ENCODE results near the gene RAB4B.
"Not testable (repeated sequence)": the region's sequence is repeated elsewhere in the genome, so short reads cannot be mapped to it uniquely, and the experiment has no call there.

The RAB4B gene

DNA sequence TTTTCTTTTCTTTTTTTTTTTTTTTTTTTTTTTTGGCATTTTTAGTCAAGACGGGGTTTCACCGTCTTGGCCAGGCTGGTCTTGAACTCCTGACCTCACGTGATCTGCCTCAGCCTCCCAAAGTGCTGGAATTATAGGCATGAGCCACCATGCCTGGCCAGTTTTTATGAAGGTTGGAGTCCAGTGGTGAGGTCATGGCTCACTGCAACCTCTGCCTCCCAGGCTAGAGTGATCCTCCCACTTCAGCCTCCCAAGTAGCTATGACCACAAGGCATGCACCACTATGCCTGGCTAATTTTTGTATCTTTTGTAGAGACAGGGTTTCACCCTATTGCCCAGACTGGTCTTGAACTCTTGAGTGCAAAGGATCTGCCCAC lies 22.8 kb upstream of the RAB4B start:
- Histone ChIP-seq H3K4me1 (ENCODE audit: control insufficient read depth, insufficient read depth, low read length) (peaks cover 7% of the 10 kb centered on the region), H3K27me3 (ENCODE audit: control insufficient read depth, insufficient read depth, low read length) (no peaks in the 10 kb centered on the region), H3K4me3 (ENCODE audit: low read length) (no peak overlapping the region), H3K9ac (ENCODE audit: low read length) (no peak overlapping the region), H3K36me3 (ENCODE audit: control insufficient read depth, insufficient read depth, low read length) (peaks cover 17% of the 10 kb centered on the region), H3K27ac (ENCODE audit: low read depth, low read length) (no peak overlapping the region)

DNA sequence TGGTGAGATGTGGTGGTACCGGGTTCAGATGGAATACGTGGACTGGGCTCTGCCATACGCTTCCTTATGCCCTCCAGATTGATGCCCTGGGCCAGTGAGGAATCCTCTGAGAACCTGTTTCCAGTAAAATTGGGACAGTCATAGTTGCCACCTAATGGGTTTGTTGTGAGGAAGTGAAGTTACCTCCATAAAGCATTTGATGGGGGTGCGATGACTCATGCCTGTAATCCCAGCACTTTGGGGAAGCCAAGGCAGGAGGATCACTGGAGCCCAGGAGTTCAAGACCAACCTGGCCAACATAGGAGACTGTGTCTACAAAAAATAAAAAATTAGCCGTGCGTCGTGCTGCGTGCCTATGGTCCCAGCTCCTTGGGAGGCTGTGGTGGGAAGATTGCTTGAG lies 22.3 kb upstream of the RAB4B start:
- Histone ChIP-seq H3K4me1 (ENCODE audit: control insufficient read depth, insufficient read depth, low read length) (peaks cover 7% of the 10 kb centered on the region), H3K27ac (ENCODE audit: low read depth, low read length) (no peak overlapping the region)

DNA sequence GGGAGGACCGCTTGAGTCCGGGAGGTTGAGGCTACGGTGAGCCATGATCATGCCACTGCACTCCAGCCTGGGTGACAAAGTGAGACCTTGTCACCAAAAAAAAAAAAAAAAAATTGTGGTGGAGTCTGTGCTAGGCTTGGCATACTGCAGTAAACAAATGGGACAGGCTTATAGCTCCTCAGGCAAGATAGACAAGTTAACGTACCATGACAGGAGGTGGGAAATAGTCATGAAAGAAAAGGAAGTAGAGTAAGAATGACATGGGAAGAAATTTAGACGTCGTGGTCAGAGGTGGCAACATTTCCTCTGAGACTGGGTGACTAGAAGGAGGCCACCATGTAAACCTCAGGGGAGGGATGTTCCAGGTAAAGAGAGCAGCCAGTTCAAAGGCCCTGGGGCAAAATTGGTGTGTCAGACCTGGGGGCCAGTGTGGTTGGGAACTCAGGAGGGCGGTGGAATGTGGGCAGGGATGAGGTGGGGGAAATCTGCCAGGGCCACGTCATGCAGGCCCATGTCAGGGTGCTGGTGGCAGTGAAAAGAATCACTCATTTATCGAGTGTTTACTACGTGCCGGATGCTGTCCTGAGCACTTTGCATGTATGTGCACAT lies 21.4 kb upstream of the RAB4B start:
- Histone ChIP-seq H3K36me3 (ENCODE audit: control insufficient read depth, insufficient read depth, low read length) (peaks cover 23% of the 10 kb centered on the region), H3K4me1 (ENCODE audit: control insufficient read depth, insufficient read depth, low read length) (peaks cover 7% of the 10 kb centered on the region), H3K27ac (ENCODE audit: low read depth, low read length) (no peak overlapping the region), H3K27me3 (ENCODE audit: control insufficient read depth, insufficient read depth, low read length) (no peaks in the 10 kb centered on the region), H3K9ac (ENCODE audit: low read length) (no peak overlapping the region), H3K4me3 (ENCODE audit: low read length) (no peak overlapping the region)

More for the DNA sequence above, 22.3 kb upstream of the RAB4B start:
- H3K27me3 ChIP-seq (ENCODE audit: control insufficient read depth, insufficient read depth, low read length): no peaks in the 10 kb centered on the region
- H3K36me3 ChIP-seq (ENCODE audit: control insufficient read depth, insufficient read depth, low read length): peaks cover 20% of the 10 kb centered on the region
- H3K9ac ChIP-seq (ENCODE audit: low read length): no peak overlapping the region
- H3K4me3 ChIP-seq (ENCODE audit: low read length): no peak overlapping the region

DNA sequence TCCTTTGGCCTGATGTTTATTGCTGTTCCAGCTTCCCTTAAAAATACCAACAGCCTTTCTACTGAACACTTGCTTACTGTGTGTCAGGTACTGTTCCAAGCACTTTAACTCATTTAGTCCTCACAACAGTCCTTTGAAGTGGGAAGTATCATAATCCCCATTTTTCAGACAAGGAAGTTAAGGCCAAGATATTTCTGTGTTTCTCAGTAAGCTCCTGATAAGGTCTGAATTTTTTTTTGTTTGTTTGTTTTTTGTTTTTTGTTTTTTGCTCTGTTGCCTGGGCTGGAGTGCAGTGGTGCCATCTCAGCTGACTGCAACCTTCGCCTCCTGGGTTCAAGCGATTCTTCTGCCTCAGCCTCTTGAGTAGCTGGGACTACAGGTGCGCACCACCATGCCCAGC lies 19.6 kb upstream of the RAB4B start:
- H3K4me1 ChIP-seq (ENCODE audit: control insufficient read depth, insufficient read depth, low read length): peaks cover 4% of the 10 kb centered on the region
- H3K9ac ChIP-seq (ENCODE audit: low read length): no peak overlapping the region
- H3K27ac ChIP-seq (ENCODE audit: low read depth, low read length): no peak overlapping the region
- no peaks in the 10 kb centered on the region for H3K27me3 ChIP-seq (ENCODE audit: control insufficient read depth, insufficient read depth, low read length)
- H3K4me3 ChIP-seq (ENCODE audit: low read length): no peak overlapping the region
- H3K36me3 ChIP-seq (ENCODE audit: control insufficient read depth, insufficient read depth, low read length): peaks cover 38% of the 10 kb centered on the region

DNA sequence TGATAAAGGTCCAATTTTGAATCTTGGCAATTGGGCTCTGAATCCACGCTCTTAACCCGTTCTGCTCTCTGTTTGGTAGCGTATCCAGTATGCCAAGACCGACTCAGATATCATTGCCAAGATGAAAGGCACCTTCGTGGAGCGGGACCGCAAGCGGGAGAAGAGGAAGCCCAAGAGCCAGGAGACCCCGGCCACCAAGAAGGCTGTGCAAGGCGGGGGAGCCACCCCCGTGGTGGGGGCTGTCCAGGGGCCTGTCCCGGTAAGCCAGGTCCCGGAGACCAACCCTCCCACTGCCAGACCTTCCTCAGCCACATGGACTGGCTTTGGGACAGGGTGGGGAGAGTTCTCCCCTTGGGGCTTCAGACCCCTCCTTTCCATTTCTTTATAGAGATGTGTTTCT lies 18.7 kb upstream of the RAB4B start:
- Histone ChIP-seq H3K4me1 (ENCODE audit: control insufficient read depth, insufficient read depth, low read length) (peaks cover 3% of the 10 kb centered on the region), H3K27me3 (ENCODE audit: control insufficient read depth, insufficient read depth, low read length) (no peaks in the 10 kb centered on the region), H3K4me3 (ENCODE audit: low read length) (no peak overlapping the region), H3K27ac (ENCODE audit: low read depth, low read length) (no peak overlapping the region), H3K36me3 (ENCODE audit: control insufficient read depth, insufficient read depth, low read length) (peaks cover 47% of the 10 kb centered on the region), H3K9ac (ENCODE audit: low read length) (no peak overlapping the region)

DNA sequence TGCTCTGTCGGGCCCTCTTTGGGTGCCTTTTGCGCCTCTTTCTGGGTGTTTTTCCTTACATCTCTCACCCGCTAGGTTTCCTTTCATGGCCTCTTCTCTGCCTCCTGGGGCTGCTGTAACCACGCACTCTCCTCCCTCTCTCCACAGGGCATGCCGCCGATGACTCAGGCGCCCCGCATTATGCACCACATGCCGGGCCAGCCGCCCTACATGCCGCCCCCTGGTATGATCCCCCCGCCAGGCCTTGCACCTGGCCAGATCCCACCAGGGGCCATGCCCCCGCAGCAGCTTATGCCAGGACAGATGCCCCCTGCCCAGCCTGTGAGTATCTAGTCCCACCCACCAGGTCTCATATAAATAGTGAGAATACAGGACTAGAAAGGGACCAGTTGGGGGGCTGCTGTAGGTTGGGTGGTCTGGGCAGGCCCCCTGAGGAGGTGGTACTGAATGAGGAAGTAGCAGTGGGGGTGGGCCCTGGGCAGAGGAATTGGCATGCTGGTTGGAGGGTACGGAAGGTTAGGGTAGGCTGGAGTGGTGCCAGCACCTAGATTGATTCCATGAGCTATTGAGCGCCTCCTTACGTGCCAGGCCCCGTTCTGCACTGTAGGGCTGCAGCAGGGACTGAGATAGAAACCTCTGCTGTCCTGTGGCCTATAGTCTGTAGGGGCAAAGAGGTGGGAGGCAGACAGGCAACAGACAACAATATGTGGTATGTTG lies 15.1 kb upstream of the RAB4B start:
- Histone ChIP-seq H3K27ac (ENCODE audit: low read depth, low read length) (no peak overlapping the region), H3K4me3 (ENCODE audit: low read length) (no peak overlapping the region), H3K36me3 (ENCODE audit: control insufficient read depth, insufficient read depth, low read length) (peaks cover 58% of the 10 kb centered on the region), H3K27me3 (ENCODE audit: control insufficient read depth, insufficient read depth, low read length) (no peaks in the 10 kb centered on the region), H3K9ac (ENCODE audit: low read length) (no peak overlapping the region), H3K4me1 (ENCODE audit: control insufficient read depth, insufficient read depth, low read length) (no peaks in the 10 kb centered on the region)

DNA sequence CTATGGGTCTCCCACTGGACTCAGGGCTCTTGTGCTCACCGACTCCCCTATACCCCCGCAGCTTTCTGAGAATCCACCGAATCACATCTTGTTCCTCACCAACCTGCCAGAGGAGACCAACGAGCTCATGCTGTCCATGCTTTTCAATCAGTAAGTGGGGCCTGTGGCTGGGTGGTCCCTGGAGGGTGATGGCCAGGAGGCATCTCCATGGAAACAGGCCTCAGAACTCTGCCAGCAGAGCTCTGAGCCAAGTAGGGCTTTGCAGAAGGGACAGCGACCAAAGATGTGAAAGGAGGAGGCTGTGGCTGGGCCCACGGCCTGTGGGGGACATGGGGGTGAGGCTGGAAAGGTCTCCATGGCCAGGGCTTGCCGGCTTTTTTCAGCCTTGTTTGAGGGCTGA lies 14.5 kb upstream of the RAB4B start:
- H3K4me3 ChIP-seq (ENCODE audit: low read length): no peak overlapping the region
- no peak overlapping the region for H3K27ac ChIP-seq (ENCODE audit: low read depth, low read length)
- no peaks in the 10 kb centered on the region for H3K4me1 ChIP-seq (ENCODE audit: control insufficient read depth, insufficient read depth, low read length)
- H3K36me3 ChIP-seq (ENCODE audit: control insufficient read depth, insufficient read depth, low read length): peaks cover 53% of the 10 kb centered on the region
- H3K9ac ChIP-seq (ENCODE audit: low read length): no peak overlapping the region
- H3K27me3 ChIP-seq (ENCODE audit: control insufficient read depth, insufficient read depth, low read length): no peaks in the 10 kb centered on the region

DNA sequence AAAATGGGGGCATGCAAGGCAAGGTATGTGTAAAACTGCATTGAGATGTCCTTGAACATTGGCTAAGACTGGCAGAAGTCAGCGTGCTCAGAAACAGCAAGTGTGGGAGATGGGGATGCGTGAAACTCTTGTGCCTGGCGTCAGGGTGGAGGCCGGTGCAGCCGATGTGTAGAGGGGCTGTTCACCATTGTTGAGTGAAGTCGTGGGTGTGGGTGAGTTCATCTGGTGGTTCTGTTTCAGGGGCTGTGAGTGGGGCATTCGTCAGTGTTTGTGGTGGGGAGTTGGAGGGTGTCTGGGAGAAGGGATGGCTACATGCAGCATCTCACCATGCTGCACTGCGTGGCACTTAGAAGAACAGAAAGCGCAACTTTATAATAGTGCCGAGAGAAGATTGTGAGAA lies 14.1 kb upstream of the RAB4B start:
- H3K27ac ChIP-seq (ENCODE audit: low read depth, low read length): no peak overlapping the region

DNA sequence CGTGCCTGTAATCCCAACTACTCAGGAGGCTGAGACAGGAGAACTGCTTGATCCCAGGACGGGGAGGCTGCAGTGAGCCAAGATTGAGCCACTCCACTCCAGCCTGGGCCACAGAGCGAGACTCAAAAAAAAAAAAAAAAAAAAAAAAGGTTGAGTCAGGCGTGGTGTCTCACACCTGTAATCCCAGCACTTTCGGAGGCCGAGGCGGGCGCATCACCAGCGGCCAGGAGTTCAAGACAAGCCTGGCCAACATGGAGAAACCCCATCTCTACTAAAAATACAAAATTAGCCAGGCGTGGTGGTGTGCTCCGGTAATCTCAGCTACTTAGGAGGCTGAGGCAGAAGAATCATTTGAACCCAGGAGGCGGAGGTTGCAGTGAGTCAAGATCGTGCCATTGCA lies 11.7 kb upstream of the RAB4B start:
- H3K36me3 ChIP-seq (ENCODE audit: control insufficient read depth, insufficient read depth, low read length): peaks cover 36% of the 10 kb centered on the region
- not testable (repeated sequence) for H3K27ac ChIP-seq (ENCODE audit: low read depth, low read length); H3K27me3 ChIP-seq (ENCODE audit: control insufficient read depth, insufficient read depth, low read length); H3K9ac ChIP-seq (ENCODE audit: low read length); H3K4me3 ChIP-seq (ENCODE audit: low read length); H3K4me1 ChIP-seq (ENCODE audit: control insufficient read depth, insufficient read depth, low read length)

More for the DNA sequence above, 14.1 kb upstream of the RAB4B start:
- Histone ChIP-seq H3K9ac (ENCODE audit: low read length) (no peak overlapping the region), H3K4me3 (ENCODE audit: low read length) (no peak overlapping the region), H3K27me3 (ENCODE audit: control insufficient read depth, insufficient read depth, low read length) (no peaks in the 10 kb centered on the region), H3K4me1 (ENCODE audit: control insufficient read depth, insufficient read depth, low read length) (no peaks in the 10 kb centered on the region), H3K36me3 (ENCODE audit: control insufficient read depth, insufficient read depth, low read length) (peaks cover 52% of the 10 kb centered on the region)

DNA sequence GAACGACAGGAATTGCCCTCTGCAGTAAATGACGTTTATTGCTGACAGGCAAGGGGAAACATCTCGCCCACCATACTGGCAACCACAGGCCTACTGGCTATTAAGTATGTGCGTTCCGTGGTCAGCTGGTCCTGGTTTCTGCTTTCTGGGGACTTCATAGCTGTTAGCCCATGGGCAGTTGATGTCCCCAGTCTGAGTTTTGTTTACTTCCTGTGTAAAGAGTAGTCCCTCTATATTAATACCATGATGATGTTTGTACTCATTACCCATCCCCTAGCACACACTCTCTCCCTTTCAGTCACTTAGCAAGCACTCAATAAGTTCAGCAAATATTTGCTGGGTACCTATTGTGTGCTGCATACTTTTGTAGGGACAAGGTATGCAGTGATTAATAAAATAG lies 9.2 kb upstream of the RAB4B start:
- H3K27ac ChIP-seq (ENCODE audit: low read depth, low read length): no peak overlapping the region
- peaks cover 16% of the 10 kb centered on the region for H3K36me3 ChIP-seq (ENCODE audit: control insufficient read depth, insufficient read depth, low read length)
- no peaks in the 10 kb centered on the region for H3K27me3 ChIP-seq (ENCODE audit: control insufficient read depth, insufficient read depth, low read length)
- no peak overlapping the region for H3K4me3 ChIP-seq (ENCODE audit: low read length)
- H3K4me1 ChIP-seq (ENCODE audit: control insufficient read depth, insufficient read depth, low read length): no peaks in the 10 kb centered on the region
- H3K9ac ChIP-seq (ENCODE audit: low read length): no peak overlapping the region

DNA sequence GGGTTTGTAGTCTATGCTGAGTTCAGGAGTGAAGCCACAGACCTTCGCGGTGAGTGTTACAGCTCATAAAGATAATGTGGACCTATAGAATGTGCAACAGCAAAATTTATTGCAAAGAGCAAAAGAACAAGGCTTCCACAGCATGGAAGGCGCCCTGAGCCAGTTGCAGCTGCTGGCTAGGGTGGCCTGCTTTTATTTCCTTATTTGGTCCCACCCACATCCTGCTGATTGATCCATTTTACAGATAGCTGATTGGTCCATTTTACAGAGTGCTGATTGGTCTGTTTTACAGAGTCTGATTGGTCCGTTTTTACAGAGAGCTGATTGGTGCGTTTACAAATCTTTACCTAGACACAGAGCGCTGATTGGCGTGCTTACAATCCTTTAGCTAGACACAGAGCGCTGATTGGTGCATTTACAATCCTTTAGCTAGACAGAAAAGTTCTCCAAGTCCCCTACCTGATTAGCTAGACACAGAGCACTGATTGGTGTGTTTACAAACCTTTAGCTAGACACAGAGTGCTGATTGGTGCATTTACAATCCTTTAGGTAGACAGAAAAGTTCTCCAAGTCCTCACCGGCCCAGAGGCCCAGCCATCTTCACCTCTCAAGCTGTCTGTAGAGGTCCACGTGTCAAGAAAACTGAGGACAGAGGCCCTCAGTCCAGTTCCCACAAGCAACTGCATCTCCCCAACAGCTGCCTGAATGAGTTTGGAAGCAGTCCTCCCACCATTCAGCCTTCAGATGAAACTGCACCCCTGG lies 6.8 kb upstream of the RAB4B start:
- not testable (repeated sequence) for H3K9ac ChIP-seq (ENCODE audit: low read length); H3K27me3 ChIP-seq (ENCODE audit: control insufficient read depth, insufficient read depth, low read length); H3K27ac ChIP-seq (ENCODE audit: low read depth, low read length); H3K4me3 ChIP-seq (ENCODE audit: low read length); H3K4me1 ChIP-seq (ENCODE audit: control insufficient read depth, insufficient read depth, low read length); H3K36me3 ChIP-seq (ENCODE audit: control insufficient read depth, insufficient read depth, low read length)

DNA sequence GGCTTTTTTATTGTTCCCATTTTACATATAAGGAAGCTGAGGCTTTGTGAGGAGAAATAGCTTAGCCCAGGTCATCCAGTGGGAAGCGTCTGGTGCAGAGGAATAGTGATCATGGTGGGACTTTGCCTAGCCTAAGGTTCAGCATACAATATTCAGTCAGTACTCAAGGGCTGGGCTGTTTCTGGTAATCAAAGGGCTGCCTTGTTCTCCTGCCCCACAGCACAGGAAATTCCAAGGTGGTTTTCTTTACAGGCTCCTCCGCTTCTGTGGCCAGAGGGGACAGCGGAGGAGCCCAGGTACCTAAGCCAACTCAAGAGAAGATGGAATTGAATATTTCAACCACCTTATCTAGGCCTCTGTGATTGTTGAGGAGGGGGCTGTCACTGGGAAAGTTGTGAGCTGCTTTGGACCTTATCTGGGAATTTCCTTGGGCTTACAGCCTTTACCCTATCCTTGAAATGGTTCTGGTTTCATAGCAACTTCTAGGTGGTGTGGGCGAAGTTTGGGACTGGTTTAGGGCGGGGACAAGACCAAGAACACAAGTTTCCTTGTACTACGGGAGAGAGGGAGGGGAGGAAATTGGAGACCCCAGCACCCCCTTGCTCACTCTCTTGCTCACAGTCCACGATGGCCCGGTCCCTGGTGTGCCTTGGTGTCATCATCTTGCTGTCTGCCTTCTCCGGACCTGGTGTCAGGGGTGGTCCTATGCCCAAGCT lies 3.0 kb upstream of the RAB4B start, which contains the start of gene MIA:
TSS of gene MIA (plus strand) at position 606 of the 716 bp plus-strand sequence. CDS start at position 628, 22 bp downstream.
- Histone ChIP-seq H3K27me3 (ENCODE audit: control insufficient read depth, insufficient read depth, low read length) (no peaks in the 10 kb centered on the region), H3K4me3 (ENCODE audit: low read length) (no peak within 1 kb of the TSS), H3K9ac (ENCODE audit: low read length) (no peak within 1 kb of the TSS), H3K27ac (ENCODE audit: low read depth, low read length) (no peak within 1 kb of the TSS), H3K36me3 (ENCODE audit: control insufficient read depth, insufficient read depth, low read length) (no peaks in the 10 kb centered on the region), H3K4me1 (ENCODE audit: control insufficient read depth, insufficient read depth, low read length) (peaks cover 13% of the 10 kb centered on the region)
